Peyer's patch (tissue), 4 donors: ENCODE results near the gene GTPBP3.

ENCODE experiments used
- POLR2A ChIP-seq, 2 donors: fragments of 450-650 bp; IDR thresholded peaks; one replicate each; pipeline ENCODE4 v1.5.1; 2017; ENCODE audit warnings: antibody characterized with exemption in 2 of 2, mild to moderate bottlenecking in 2 of 2, moderate library complexity in 2 of 2
- TF ChIP-seq, protein P1 (sequence below), 6 experiments: fragments of 450-650 bp in 4 of 6; fragments of 200-600 bp in 2 of 6; sonication (generic) in 1 of 6; IDR thresholded peaks; one replicate each; pipeline ENCODE4 v1.5.1; 2017 to 2019; ENCODE audit warnings: antibody characterized with exemption in 6 of 6, mild to moderate bottlenecking in 3 of 6, moderate library complexity in 1 of 6

DNA sequence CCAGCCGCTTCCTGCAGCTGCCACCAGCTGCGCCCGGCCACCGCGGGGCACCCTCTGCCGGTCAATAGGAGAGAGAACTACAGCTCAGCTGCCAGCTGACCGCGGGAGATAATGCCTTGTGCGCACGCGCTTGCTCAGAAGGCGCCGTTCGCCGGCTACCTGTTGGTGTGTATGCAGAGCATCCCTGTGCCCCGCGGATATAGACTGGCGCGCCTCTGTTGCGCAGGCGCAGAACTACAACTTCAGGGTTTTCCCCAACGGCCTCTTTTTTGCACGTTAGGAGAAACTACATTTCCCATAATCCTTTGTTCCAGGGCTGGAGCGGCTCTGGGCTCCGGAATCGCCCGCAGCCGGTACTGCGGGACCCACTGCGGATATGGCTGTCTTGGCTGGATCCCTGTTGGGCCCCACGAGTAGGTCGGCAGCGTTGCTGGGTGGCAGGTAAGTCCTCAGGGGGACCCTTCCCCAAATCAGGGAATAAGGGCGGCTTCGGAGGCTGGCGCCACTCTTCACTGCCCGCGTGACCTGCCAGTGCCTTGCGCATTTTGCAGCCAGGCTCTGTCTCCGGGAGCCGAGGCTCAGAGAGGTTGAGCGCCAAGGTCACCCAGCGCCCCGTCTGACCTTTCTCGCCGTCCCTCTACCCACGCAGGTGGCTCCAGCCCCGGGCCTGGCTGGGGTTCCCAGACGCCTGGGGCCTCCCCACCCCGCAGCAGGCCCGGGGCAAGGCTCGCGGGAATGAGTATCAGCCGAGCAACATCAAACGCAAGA, 31.7 kb upstream of the GTPBP3 start, which contains the start of gene MRPL34:
- TF ChIP-seq, protein P1, sequence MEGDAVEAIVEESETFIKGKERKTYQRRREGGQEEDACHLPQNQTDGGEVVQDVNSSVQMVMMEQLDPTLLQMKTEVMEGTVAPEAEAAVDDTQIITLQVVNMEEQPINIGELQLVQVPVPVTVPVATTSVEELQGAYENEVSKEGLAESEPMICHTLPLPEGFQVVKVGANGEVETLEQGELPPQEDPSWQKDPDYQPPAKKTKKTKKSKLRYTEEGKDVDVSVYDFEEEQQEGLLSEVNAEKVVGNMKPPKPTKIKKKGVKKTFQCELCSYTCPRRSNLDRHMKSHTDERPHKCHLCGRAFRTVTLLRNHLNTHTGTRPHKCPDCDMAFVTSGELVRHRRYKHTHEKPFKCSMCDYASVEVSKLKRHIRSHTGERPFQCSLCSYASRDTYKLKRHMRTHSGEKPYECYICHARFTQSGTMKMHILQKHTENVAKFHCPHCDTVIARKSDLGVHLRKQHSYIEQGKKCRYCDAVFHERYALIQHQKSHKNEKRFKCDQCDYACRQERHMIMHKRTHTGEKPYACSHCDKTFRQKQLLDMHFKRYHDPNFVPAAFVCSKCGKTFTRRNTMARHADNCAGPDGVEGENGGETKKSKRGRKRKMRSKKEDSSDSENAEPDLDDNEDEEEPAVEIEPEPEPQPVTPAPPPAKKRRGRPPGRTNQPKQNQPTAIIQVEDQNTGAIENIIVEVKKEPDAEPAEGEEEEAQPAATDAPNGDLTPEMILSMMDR (IDR thresholded peaks at IDR 0.05): peak; percentile 72 to 98 (median 88)
- peak; percentile 44 to 94 for TF ChIP-seq POLR2A (IDR thresholded peaks at IDR 0.05)
